Panc1 (cell line): ENCODE data around the gene UCK1. TPM values are rescaled to one million over a fixed set of nuclear protein-coding genes. Genes with fewer than 3 reads are reported as not detected.

Source experiments
- ATAC-seq: fragments of 200-7000 bp; cut with Tn5 transposase; 2 replicates; pipeline ENCODE4 v1.9.1; 2020; ENCODE audit warnings: mild to moderate bottlenecking, moderate library complexity
- BruUV-seq: library from RNA; stranded (reverse); fragments of 400-500 nt; replicated peaks from 2 replicates; lab custom pipeline; 2021; lab: Mats Ljungman, UMichigan
- CTCF ChIA-PET: fragments of 300-600 bp; sonication (Branson Sonifier 250); formaldehyde crosslinking; loops from one replicate; lab custom pipeline; 2022; ENCODE audit warnings: antibody characterized with exemption; lab: Charles Lee
- POLR2A ChIA-PET: fragments of 300-600 bp; sonication (Branson Sonifier 250); formaldehyde crosslinking; loops from one replicate; lab custom pipeline; 2022; ENCODE audit warnings: antibody characterized with exemption; lab: Charles Lee
- DNase-seq: peaks from one replicate; pipeline ENCODE4 v3.0.0-alpha.2; 2010; ENCODE audit warnings: low read depth, low spot score
- H3K27ac ChIP-seq: 2 replicates; pipeline ENCODE4 v1.5.1; 2011; ENCODE audit warnings: mild to moderate bottlenecking, low read length, inconsistent platforms
- H3K27me3 ChIP-seq: fragments of 200-500 bp; sonication (Bioruptor generic); 2 replicates; pipeline ENCODE4 v1.6.0; 2014; ENCODE audit warnings: low read length, inconsistent platforms; ENCODE audit not compliant: control insufficient read depth, insufficient read depth
- H3K36me3 ChIP-seq: fragments of 200-500 bp; sonication (Bioruptor generic); 2 replicates; pipeline ENCODE4 v1.5.1; 2014; ENCODE audit warnings: inconsistent platforms, mild to moderate bottlenecking, low read length, moderate library complexity; ENCODE audit not compliant: control insufficient read depth, insufficient read depth
- H3K4me1 ChIP-seq: 2 replicates; pipeline ENCODE4 v1.5.1; 2011; ENCODE audit warnings: inconsistent platforms, mild to moderate bottlenecking, low read length, moderate library complexity; ENCODE audit not compliant: control insufficient read depth, insufficient read depth
- H3K4me3 ChIP-seq, 2 experiments: 2 replicates each; pipeline ENCODE4 v1.5.1; 2011 to 2012; ENCODE audit warnings: low read depth in 2 of 2, low read length in 2 of 2, mild to moderate bottlenecking in 2 of 2, inconsistent platforms in 1 of 2, moderate library complexity in 1 of 2
- H3K9me3 ChIP-seq: fragments of 200-500 bp; sonication (Bioruptor generic); 2 replicates; pipeline ENCODE4 v1.5.1; 2014; ENCODE audit warnings: low read depth, mild to moderate bottlenecking, inconsistent platforms, low read length, moderate library complexity; ENCODE audit not compliant: control insufficient read depth, insufficient read depth
- CTCF ChIP-seq: fragments of 450-650 bp; IDR thresholded peaks from 2 replicates; pipeline ENCODE4 v1.5.1; 2017; ENCODE audit warnings: mild to moderate bottlenecking
- POLR2AphosphoS5 ChIP-seq: IDR thresholded peaks from 2 replicates; pipeline ENCODE4 v1.6.1; 2012; ENCODE audit warnings: mild to moderate bottlenecking, low read depth, low read length, moderate library complexity
- REST ChIP-seq, 2 experiments: IDR thresholded peaks; 2 replicates each; pipeline ENCODE4 v1.6.1; 2011 to 2012; ENCODE audit warnings: low read depth in 2 of 2, control low read depth in 1 of 2, low read length in 1 of 2, mild to moderate bottlenecking in 1 of 2, moderate library complexity in 1 of 2; ENCODE audit not compliant: insufficient read depth in 1 of 2
- SIN3A ChIP-seq: IDR thresholded peaks from 2 replicates; pipeline ENCODE4 v1.6.1; 2012; ENCODE audit warnings: low read depth, mild to moderate bottlenecking, low read length, moderate library complexity, borderline replicate concordance; ENCODE audit not compliant: insufficient read depth
- TCF7L2 ChIP-seq: IDR thresholded peaks from 2 replicates; pipeline ENCODE4 v1.6.1; 2011; ENCODE audit warnings: mild to moderate bottlenecking, low read depth, low read length, inconsistent platforms
- in situ Hi-C: cut with HindIII; loops from 2 replicates; pipeline ENCODE4 v1.10.0; 2016; ENCODE audit warnings: low sequenced_read_pairs, low pct_unique_long_range_greater_than_20kb
- intact Hi-C: fragments of 100-400 bp; cut with micrococcal nuclease; formaldehyde crosslinking; loops from one replicate; pipeline ENCODE4 v1.10.0; 2022; ENCODE audit not compliant: unreplicated experiment
- total RNA-seq: library from RNA; stranded (reverse); gene quantifications from one replicate; pipeline ENCODE4 v1.2.1, GENCODE V29; 2021; ENCODE audit not compliant: unreplicated experiment

The UCK1 gene
- total RNA-seq, 1 experiment from 2014 or later = 30.2 TPM

DNA sequence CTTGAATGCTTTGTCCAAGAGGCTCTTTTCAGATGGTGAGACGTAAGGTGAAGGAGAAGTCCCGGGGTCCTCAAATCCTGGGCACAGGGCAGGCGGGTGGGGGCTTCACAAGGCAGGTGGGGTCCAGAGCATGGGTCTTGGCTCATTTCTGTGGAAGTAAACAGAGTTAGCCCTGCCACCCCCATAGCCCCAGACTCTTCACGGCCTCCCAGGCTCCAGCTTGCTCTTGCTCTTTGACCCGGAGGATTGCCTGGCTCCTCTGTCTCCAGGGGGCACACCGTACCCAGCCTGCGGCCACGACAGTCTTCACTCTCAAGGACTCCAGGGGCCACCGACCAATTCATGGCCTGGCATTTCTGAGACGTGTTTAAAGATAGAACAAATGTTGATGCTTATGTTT lies 57.2 kb downstream of the UCK1 start:
- TF ChIP-seq SIN3A = no peak
- TF ChIP-seq POLR2AphosphoS5 = no peak
- no peak for TF ChIP-seq CTCF
- TF ChIP-seq REST (IDR thresholded peaks at IDR 0.05; ENCODE audit: insufficient read depth in 1 of 2, low read depth in 2 of 2, low read length in 1 of 2) = no peak
- no peak for TF ChIP-seq TCF7L2
- ChIA-PET CTCF (no interaction called here), POLR2A (no interaction called here)
- no peaks in the 10 kb centered on the region for H3K9me3 ChIP-seq
- intact Hi-C loops = no loop called here
- ATAC-seq (no peak), DNase-seq (no peak)
- H3K4me3 ChIP-seq = no peak overlapping the region
- H3K4me1 ChIP-seq = no peaks in the 10 kb centered on the region
- H3K27ac ChIP-seq = no peak overlapping the region
- BruUV-seq = no TSS peak
- in situ Hi-C loops = no loop called here
- H3K36me3 ChIP-seq = peaks cover 22% of the 10 kb centered on the region
- H3K27me3 ChIP-seq = no peaks in the 10 kb centered on the region

Other genes starting within 250 kb of the UCK1 start
- 3.3 TPM for gene PLPP7, start 241.5 kb downstream of the UCK1 start, total RNA-seq
- 200 TPM for gene PRRC2B, start 137.2 kb downstream of the UCK1 start, total RNA-seq
- gene POMT1, start 28.3 kb downstream of the UCK1 start, total RNA-seq = 58.0 TPM
- 1.1 TPM for gene PRRT1B, start 14.3 kb upstream of the UCK1 start, total RNA-seq
- 86.8 TPM for gene RAPGEF1, start 208.8 kb upstream of the UCK1 start, total RNA-seq